Measurements from ENCODE around the gene SLC9A2.

SLC9A2 gene

GRCh38 chr2:102660070-102660469 lies 40.7 kb downstream of the SLC9A2 start:
- Histone ChIP-seq H3K4me3 (replicated peaks; ENCODE audit: low read depth, low read length) (no peak overlapping the region), H3K36me3 (ENCODE audit: control insufficient read depth, insufficient read depth, low read length) (no peaks in the 10 kb centered on the region), H3K27me3 (replicated peaks; ENCODE audit: control insufficient read depth, insufficient read depth, low read length) (no peaks in the 10 kb centered on the region)
- TF ChIP-seq CTCF (IDR thresholded peaks at IDR 0.05; ENCODE audit: insufficient read depth, low read length, poor library complexity, severe bottlenecking) = no peak
- DNase-seq (ENCODE audit: extremely low read depth, insufficient read length) = no peak

- H3K4me3 ChIP-seq (replicated peaks; ENCODE audit: low read depth, low read length) = no peak overlapping the region
- no peaks in the 10 kb centered on the region for H3K36me3 ChIP-seq (ENCODE audit: control insufficient read depth, insufficient read depth, low read length)
- no peaks in the 10 kb centered on the region for H3K27me3 ChIP-seq (replicated peaks; ENCODE audit: control insufficient read depth, insufficient read depth, low read length)
- no peak for DNase-seq (ENCODE audit: extremely low read depth, insufficient read length)
- TF ChIP-seq CTCF (IDR thresholded peaks at IDR 0.05; ENCODE audit: insufficient read depth, low read length, poor library complexity, severe bottlenecking) = no peak
These were observed 41.2 kb downstream of the SLC9A2 start for GRCh38 chr2:102660574-102660973.

- no peak for DNase-seq (ENCODE audit: extremely low read depth, insufficient read length)
- TF ChIP-seq CTCF (IDR thresholded peaks at IDR 0.05; ENCODE audit: insufficient read depth, low read length, poor library complexity, severe bottlenecking) = no peak
- Histone ChIP-seq H3K4me3 (replicated peaks; ENCODE audit: low read depth, low read length) (no peak overlapping the region), H3K27me3 (replicated peaks; ENCODE audit: control insufficient read depth, insufficient read depth, low read length) (no peaks in the 10 kb centered on the region), H3K36me3 (ENCODE audit: control insufficient read depth, insufficient read depth, low read length) (no peaks in the 10 kb centered on the region)
These were observed 42.5 kb downstream of the SLC9A2 start for GRCh38 chr2:102661846-102662245.

GRCh38 chr2:102662833-102663232 lies 43.5 kb downstream of the SLC9A2 start:
- H3K36me3 ChIP-seq (ENCODE audit: control insufficient read depth, insufficient read depth, low read length) = no peaks in the 10 kb centered on the region
- no peaks in the 10 kb centered on the region for H3K27me3 ChIP-seq (replicated peaks; ENCODE audit: control insufficient read depth, insufficient read depth, low read length)
- no peak for DNase-seq (ENCODE audit: extremely low read depth, insufficient read length)
- TF ChIP-seq CTCF (IDR thresholded peaks at IDR 0.05; ENCODE audit: insufficient read depth, low read length, poor library complexity, severe bottlenecking) = no peak
- H3K4me3 ChIP-seq (replicated peaks; ENCODE audit: low read depth, low read length) = no peak overlapping the region

GRCh38 chr2:102663381-102663780 lies 44.0 kb downstream of the SLC9A2 start:
- no peak for TF ChIP-seq CTCF (IDR thresholded peaks at IDR 0.05; ENCODE audit: insufficient read depth, low read length, poor library complexity, severe bottlenecking)
- no peak for DNase-seq (ENCODE audit: extremely low read depth, insufficient read length)
- H3K4me3 ChIP-seq (replicated peaks; ENCODE audit: low read depth, low read length) = no peak overlapping the region
- no peaks in the 10 kb centered on the region for H3K36me3 ChIP-seq (ENCODE audit: control insufficient read depth, insufficient read depth, low read length)
- no peaks in the 10 kb centered on the region for H3K27me3 ChIP-seq (replicated peaks; ENCODE audit: control insufficient read depth, insufficient read depth, low read length)

GRCh38 chr2:102664471-102664909 lies 45.1 kb downstream of the SLC9A2 start:
- no peaks in the 10 kb centered on the region for H3K36me3 ChIP-seq (ENCODE audit: control insufficient read depth, insufficient read depth, low read length)
- TF ChIP-seq CTCF (IDR thresholded peaks at IDR 0.05; ENCODE audit: insufficient read depth, low read length, poor library complexity, severe bottlenecking) = no peak
- H3K4me3 ChIP-seq (replicated peaks; ENCODE audit: low read depth, low read length) = no peak overlapping the region
- no peaks in the 10 kb centered on the region for H3K27me3 ChIP-seq (replicated peaks; ENCODE audit: control insufficient read depth, insufficient read depth, low read length)
- DNase-seq (ENCODE audit: extremely low read depth, insufficient read length) = peak; percentile 49

Data from GM06990 (cell line).